Retinal pigment epithelial cell (primary cell): ENCODE measurements around the gene FUCA1.

Experiments used
- DNase-seq: peaks from one replicate; pipeline ENCODE4 v3.0.0-alpha.2; 2010; ENCODE audit warnings: low read depth
- H3K4me3 ChIP-seq: 2 replicates; pipeline ENCODE4 v1.5.1; 2011; ENCODE audit warnings: mild to moderate bottlenecking, low read length, control low read depth, moderate library complexity
- TF ChIP-seq, protein P1 (sequence below): conservative IDR thresholded peaks from 2 replicates; pipeline ENCODE4 v1.5.1; 2011; ENCODE audit warnings: low read depth, low read length, control low read depth, inconsistent platforms

Gene FUCA1

DNA sequence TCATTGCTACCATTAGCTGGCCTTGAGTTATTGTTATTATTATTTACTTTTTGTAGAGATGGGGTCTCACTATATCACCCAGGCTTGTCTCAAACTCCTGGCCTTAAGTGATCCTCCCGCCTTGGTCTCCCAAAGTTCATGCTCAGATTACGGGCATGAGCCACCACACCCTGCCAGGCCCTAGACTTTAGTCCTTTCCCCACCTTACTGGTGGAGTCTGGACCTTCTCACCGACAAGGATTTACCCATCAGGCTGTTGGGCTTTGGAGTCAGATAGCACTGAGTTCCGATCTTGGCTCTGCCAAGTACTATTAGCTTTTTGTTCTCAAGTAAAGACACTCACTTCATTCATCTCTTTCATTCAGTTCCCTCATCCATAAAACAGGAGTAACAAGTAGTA, 27.9 kb upstream of the FUCA1 start:
- DNase-seq = no peak
- no peak overlapping the region for H3K4me3 ChIP-seq
- TF ChIP-seq, protein P1, sequence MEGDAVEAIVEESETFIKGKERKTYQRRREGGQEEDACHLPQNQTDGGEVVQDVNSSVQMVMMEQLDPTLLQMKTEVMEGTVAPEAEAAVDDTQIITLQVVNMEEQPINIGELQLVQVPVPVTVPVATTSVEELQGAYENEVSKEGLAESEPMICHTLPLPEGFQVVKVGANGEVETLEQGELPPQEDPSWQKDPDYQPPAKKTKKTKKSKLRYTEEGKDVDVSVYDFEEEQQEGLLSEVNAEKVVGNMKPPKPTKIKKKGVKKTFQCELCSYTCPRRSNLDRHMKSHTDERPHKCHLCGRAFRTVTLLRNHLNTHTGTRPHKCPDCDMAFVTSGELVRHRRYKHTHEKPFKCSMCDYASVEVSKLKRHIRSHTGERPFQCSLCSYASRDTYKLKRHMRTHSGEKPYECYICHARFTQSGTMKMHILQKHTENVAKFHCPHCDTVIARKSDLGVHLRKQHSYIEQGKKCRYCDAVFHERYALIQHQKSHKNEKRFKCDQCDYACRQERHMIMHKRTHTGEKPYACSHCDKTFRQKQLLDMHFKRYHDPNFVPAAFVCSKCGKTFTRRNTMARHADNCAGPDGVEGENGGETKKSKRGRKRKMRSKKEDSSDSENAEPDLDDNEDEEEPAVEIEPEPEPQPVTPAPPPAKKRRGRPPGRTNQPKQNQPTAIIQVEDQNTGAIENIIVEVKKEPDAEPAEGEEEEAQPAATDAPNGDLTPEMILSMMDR = no peak

DNA sequence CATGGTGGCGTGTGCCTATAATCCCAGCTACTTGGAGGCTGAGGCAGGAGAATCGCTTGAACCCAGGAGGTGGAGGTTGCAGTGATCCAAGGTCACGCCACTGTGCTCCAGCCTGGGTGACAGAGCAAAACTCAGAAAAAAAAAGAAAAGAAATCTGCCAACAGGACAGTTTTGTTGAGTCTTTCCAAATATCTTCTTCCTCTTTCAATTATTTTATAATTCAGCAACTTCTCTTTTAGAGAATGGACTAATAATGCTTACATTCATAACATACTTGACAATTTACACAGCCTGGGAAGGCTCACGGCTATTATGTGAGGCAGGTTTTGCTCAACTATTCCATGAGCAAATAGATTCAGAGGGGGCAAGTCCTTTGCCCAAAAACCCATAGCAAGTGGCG, 27.0 kb upstream of the FUCA1 start:
- DNase-seq = no peak
- no peak overlapping the region for H3K4me3 ChIP-seq
- TF ChIP-seq, protein P1 = no peak

DNA sequence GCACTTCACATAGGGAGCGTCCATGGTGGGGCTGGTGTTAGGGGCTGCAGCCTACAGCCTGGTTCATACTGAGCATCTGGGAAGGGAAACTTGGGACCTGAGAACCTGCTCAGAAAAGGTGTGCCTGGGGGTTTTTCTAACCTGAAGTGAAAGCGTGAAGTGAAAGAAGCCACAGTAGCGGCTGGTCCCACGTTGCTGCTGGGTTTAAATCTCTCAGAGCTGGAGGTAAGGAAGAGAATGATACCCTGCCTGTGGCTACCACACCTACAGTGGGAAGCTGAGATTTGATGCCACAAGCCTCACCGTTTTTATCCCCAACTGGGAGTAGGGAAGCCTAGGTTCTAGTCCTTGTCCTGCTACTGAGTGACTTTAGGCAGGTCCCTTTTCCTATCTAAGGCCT, 21.0 kb upstream of the FUCA1 start:
- DNase-seq = no peak
- H3K4me3 ChIP-seq = no peak overlapping the region
- TF ChIP-seq, protein P1 = no peak

DNA sequence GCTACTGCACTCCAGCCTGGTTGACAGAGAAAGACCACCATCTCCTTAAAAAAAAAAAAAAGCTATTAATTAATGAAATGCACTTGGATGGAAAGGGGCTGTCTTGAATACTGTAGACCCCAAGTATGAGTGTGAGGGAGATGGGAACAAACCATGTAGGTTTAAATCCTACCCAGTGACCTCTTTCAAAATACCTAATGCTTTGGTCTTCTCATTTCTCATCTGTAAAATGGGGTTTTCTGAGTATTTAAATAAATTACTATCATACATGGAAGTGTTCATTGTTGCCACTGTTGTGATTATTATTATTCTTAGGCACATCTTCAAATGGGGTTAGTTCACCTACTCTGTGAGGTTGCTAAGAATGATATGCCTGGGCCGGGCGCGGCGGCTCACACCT, 17.1 kb upstream of the FUCA1 start:
- TF ChIP-seq, protein P1 = no peak
- no peak overlapping the region for H3K4me3 ChIP-seq
- no peak for DNase-seq

- no peak for DNase-seq
- TF ChIP-seq, protein P1 = no peak
Measured at GRCh38 chr1:23882746-23883145, 14.7 kb upstream of the FUCA1 start.

GRCh38 chr1:23879809-23880208, 11.7 kb upstream of the FUCA1 start:
- DNase-seq = no peak
- TF ChIP-seq, protein P1 = no peak
- H3K4me3 ChIP-seq = no peak overlapping the region

More at GRCh38 chr1:23882746-23883145, 14.7 kb upstream of the FUCA1 start:
- H3K4me3 ChIP-seq = no peak overlapping the region

GRCh38 chr1:23878668-23879067, 10.6 kb upstream of the FUCA1 start:
- TF ChIP-seq, protein P1 = no peak
- no peak overlapping the region for H3K4me3 ChIP-seq
- no peak for DNase-seq
